HG03378 (cell line): ENCODE results near the gene FYN.
"Not testable (repeated sequence)": the region's sequence is repeated elsewhere in the genome, so short reads cannot be mapped to it uniquely, and the experiment has no call there.

Source experiments
- ATAC-seq: cut with Tn5 transposase; IDR thresholded peaks from one replicate; pipeline ENCODE4 v1.9.1; 2021; ENCODE audit warnings: mild to moderate bottlenecking, moderate library complexity; ENCODE audit not compliant: unreplicated experiment

The FYN gene

GRCh38 chr6:111873178-111874024 lies at the start of gene FYN:
Gene FYN, minus strand, starts transcription at chr6:111873452. Its CDS starts 153,401 bp downstream, at chr6:111720051.
- peak; percentile 95 for ATAC-seq

- ATAC-seq = no peak
Measured at GRCh38 chr6:111922454-111923297, 49.4 kb upstream of the FYN start.

- ATAC-seq = no peak
Measured at GRCh38 chr6:111921103-111921502, 47.9 kb upstream of the FYN start.

GRCh38 chr6:111920578-111920977 lies 47.3 kb upstream of the FYN start:
- no peak for ATAC-seq

GRCh38 chr6:111918825-111919224 lies 45.6 kb upstream of the FYN start:
- no peak for ATAC-seq

- no peak for ATAC-seq
Measured at GRCh38 chr6:111916747-111917146, 43.5 kb upstream of the FYN start.

GRCh38 chr6:111914617-111915016 lies 41.4 kb upstream of the FYN start:
- no peak for ATAC-seq

GRCh38 chr6:111912904-111913303 lies 39.7 kb upstream of the FYN start:
- no peak for ATAC-seq

- no peak for ATAC-seq
Measured at GRCh38 chr6:111911428-111911827, 38.2 kb upstream of the FYN start.

- no peak for ATAC-seq
Measured at GRCh38 chr6:111909238-111909637, 36.0 kb upstream of the FYN start.

GRCh38 chr6:111908365-111908764 lies 35.1 kb upstream of the FYN start:
- not testable (repeated sequence) for ATAC-seq

- ATAC-seq = no peak
Measured at GRCh38 chr6:111900735-111901134, 27.5 kb upstream of the FYN start.

- ATAC-seq = no peak
Measured at GRCh38 chr6:111899531-111899930, 26.3 kb upstream of the FYN start.

- ATAC-seq = no peak
Measured at GRCh38 chr6:111898452-111898851, 25.2 kb upstream of the FYN start.

GRCh38 chr6:111894951-111895350 lies 21.7 kb upstream of the FYN start:
- no peak for ATAC-seq

- no peak for ATAC-seq
Measured at GRCh38 chr6:111894272-111894671, 21.0 kb upstream of the FYN start.

GRCh38 chr6:111892431-111892830 lies 19.2 kb upstream of the FYN start:
- ATAC-seq = no peak

- ATAC-seq = no peak
Measured at GRCh38 chr6:111890988-111891387, 17.7 kb upstream of the FYN start.

- no peak for ATAC-seq
Measured at GRCh38 chr6:111888928-111889695, 15.9 kb upstream of the FYN start.

- not testable (repeated sequence) for ATAC-seq
Measured at GRCh38 chr6:111886793-111887192, 13.5 kb upstream of the FYN start.

- no peak for ATAC-seq
Measured at GRCh38 chr6:111885373-111886027, 12.2 kb upstream of the FYN start.
